GM23338 (cell line): ENCODE results near the gene RNF7. TPM values are rescaled to one million over a fixed set of nuclear protein-coding genes. Genes with fewer than 3 reads are reported as not detected.

Experiments
- ATAC-seq: fragments of 200-7000 bp; cut with Tn5 transposase; 3 replicates; pipeline ENCODE4 v1.9.1; 2020
- DNase-seq: peaks from one replicate; pipeline ENCODE4 v3.0.0-alpha.2; 2015; ENCODE audit warnings: low spot score
- H2AFZ ChIP-seq: fragments of 200-600 bp; sonication (generic); 2 replicates; pipeline ENCODE4 v1.8.0; 2016; ENCODE audit warnings: antibody characterized with exemption, mild to moderate bottlenecking, moderate library complexity
- H3F3A ChIP-seq: fragments of 200-600 bp; sonication (generic); replicated peaks from 2 replicates; pipeline ENCODE4 v1.8.0; 2017; ENCODE audit warnings: antibody characterized with exemption, mixed run types, low read depth
- H3K27ac ChIP-seq: fragments of 200-600 bp; sonication (generic); 2 replicates; pipeline ENCODE4 v1.6.1; 2016; ENCODE audit warnings: low read depth
- H3K27me3 ChIP-seq: fragments of 200-600 bp; sonication (generic); 2 replicates; pipeline ENCODE4 v1.8.0; 2016; ENCODE audit warnings: mild to moderate bottlenecking, mixed run types, moderate library complexity; ENCODE audit not compliant: insufficient read depth
- H3K36me3 ChIP-seq: fragments of 200-600 bp; sonication (generic); 2 replicates; pipeline ENCODE4 v1.8.0; 2016; ENCODE audit warnings: mild to moderate bottlenecking; ENCODE audit not compliant: insufficient read depth
- H3K4me1 ChIP-seq: fragments of 200-600 bp; sonication (generic); 2 replicates; pipeline ENCODE4 v1.8.0; 2016; ENCODE audit warnings: mild to moderate bottlenecking, moderate library complexity; ENCODE audit not compliant: insufficient read depth
- H3K4me2 ChIP-seq: fragments of 200-600 bp; sonication (generic); 2 replicates; pipeline ENCODE4 v1.7.1; 2017; ENCODE audit warnings: mixed run types
- H3K4me3 ChIP-seq: fragments of 200-600 bp; sonication (generic); 2 replicates; pipeline ENCODE4 v1.6.1; 2016; ENCODE audit warnings: mixed run types
- H3K79me2 ChIP-seq: fragments of 200-600 bp; sonication (generic); replicated peaks from 2 replicates; pipeline ENCODE4 v1.8.0; 2017; ENCODE audit warnings: mild to moderate bottlenecking; ENCODE audit not compliant: insufficient read depth
- H3K9me2 ChIP-seq: fragments of 200-600 bp; sonication (generic); 2 replicates; pipeline ENCODE4 v1.8.0; 2017; ENCODE audit not compliant: insufficient read depth
- H4K20me1 ChIP-seq: fragments of 200-600 bp; sonication (generic); replicated peaks from 2 replicates; pipeline ENCODE4 v1.8.0; 2017; ENCODE audit warnings: mild to moderate bottlenecking; ENCODE audit not compliant: insufficient read depth
- H3K27ac Mint-ChIP-seq: 2 replicates; pipeline ENCODE4 v1.8.0; 2020; ENCODE audit warnings: inconsistent platforms, mild to moderate bottlenecking, moderate library complexity, mixed read lengths
- H3K27me3 Mint-ChIP-seq: 3 replicates; pipeline ENCODE4 v1.8.0; 2022; ENCODE audit warnings: low read depth, mild to moderate bottlenecking, moderate library complexity, mixed read lengths, inconsistent platforms; ENCODE audit not compliant: insufficient read depth, poor library complexity
- H3K36me3 Mint-ChIP-seq: 3 replicates; pipeline ENCODE4 v1.8.0; 2021; ENCODE audit warnings: low read depth, mild to moderate bottlenecking, inconsistent platforms, moderate library complexity, mixed read lengths
- H3K4me1 Mint-ChIP-seq: 3 replicates; pipeline ENCODE4 v1.8.0; 2020; ENCODE audit warnings: mild to moderate bottlenecking, inconsistent platforms, mixed read lengths
- H3K4me3 Mint-ChIP-seq: 3 replicates; pipeline ENCODE4 v1.8.0; 2021; ENCODE audit warnings: moderate library complexity, mild to moderate bottlenecking, inconsistent platforms, mixed read lengths
- H3K9me3 Mint-ChIP-seq: 3 replicates; pipeline ENCODE4 v1.8.0; 2020; ENCODE audit warnings: moderate library complexity, mild to moderate bottlenecking, inconsistent platforms, mixed read lengths
- EZH2 ChIP-seq: fragments of 200-600 bp; sonication (generic); IDR thresholded peaks from one replicate; pipeline ENCODE4 v1.8.0; 2017; ENCODE audit warnings: antibody characterized with exemption, mild to moderate bottlenecking, low read depth; ENCODE audit not compliant: unreplicated experiment
- EZH2phosphoT487 ChIP-seq: fragments of 200-600 bp; sonication (generic); IDR thresholded peaks from one replicate; pipeline ENCODE4 v1.8.1; 2018; ENCODE audit warnings: antibody characterized with exemption; ENCODE audit not compliant: unreplicated experiment
- JUNB ChIP-seq: IDR thresholded peaks from one replicate; pipeline ENCODE4 v1.6.1; 2016; ENCODE audit warnings: antibody characterized with exemption; ENCODE audit not compliant: unreplicated experiment
- NANOG ChIP-seq: IDR thresholded peaks from 2 replicates; pipeline ENCODE4 v1.6.1; 2016; ENCODE audit warnings: antibody characterized with exemption, borderline replicate concordance
- POLR2AphosphoS5 ChIP-seq: IDR thresholded peaks from 2 replicates; pipeline ENCODE4 v1.6.1; 2016; ENCODE audit warnings: antibody characterized with exemption, low read depth
- REST ChIP-seq: IDR thresholded peaks from one replicate; pipeline ENCODE4 v1.6.1; 2018; ENCODE audit warnings: antibody characterized with exemption; ENCODE audit not compliant: unreplicated experiment
- STAT1 ChIP-seq: IDR thresholded peaks from one replicate; pipeline ENCODE4 v1.6.1; 2016; ENCODE audit warnings: antibody characterized with exemption; ENCODE audit not compliant: unreplicated experiment
- ZNF114 ChIP-seq: fragments of 250-450 bp; sonication (Bioruptor Pico); IDR thresholded peaks from 2 replicates; pipeline ENCODE4 v1.5.0; 2020; ENCODE audit warnings: mild to moderate bottlenecking, moderate library complexity
- ZNF331 ChIP-seq: fragments of 250-450 bp; sonication (Bioruptor Pico); IDR thresholded peaks from 2 replicates; pipeline ENCODE4 v1.5.0; 2020; ENCODE audit warnings: low read depth, mild to moderate bottlenecking, moderate library complexity
- ZNF462 ChIP-seq: fragments of 250-450 bp; sonication (Bioruptor Pico); IDR thresholded peaks from 2 replicates; pipeline ENCODE4 v1.5.0; 2020; ENCODE audit warnings: mild to moderate bottlenecking, moderate library complexity
- polyA plus RNA-seq: library from polyadenylated mRNA; unstranded; fragments of >200 nt; fragmentation: Nextera tagmentation; extraction: Ambion mirVana; gene quantifications from 2 replicates; pipeline ENCODE4 v1.2.1, GENCODE V29; 2016
- total RNA-seq: library from RNA; depleted of rRNA; stranded (reverse); fragments of >200 nt; shearing (Covaris generic); gene quantifications from 2 replicates; pipeline ENCODE4 v1.2.3, GENCODE V29; 2014
- TF ChIP-seq, protein P1 (sequence below): IDR thresholded peaks from 2 replicates; pipeline ENCODE4 v1.6.1; 2016; ENCODE audit warnings: antibody characterized with exemption

RNF7 gene
- total and polyA plus RNA-seq, 2 experiments from 2014 or later: 156 to 254 TPM

GRCh38 chr3:141738891-141739363, 829 bp downstream of the RNF7 start:
- H3K36me3 ChIP-seq: no peaks in the 10 kb centered on the region
- Mint-ChIP-seq H3K27me3 (peaks cover 9% of the 10 kb centered on the region), H3K36me3 (peaks cover 13% of the 10 kb centered on the region), H3K9me3 (no peaks in the 10 kb centered on the region), H3K27ac (peak overlapping the region; percentile 97), H3K4me1 (peaks cover 12% of the 10 kb centered on the region), H3K4me3 (peak overlapping the region; percentile 94)
- peak overlapping the region; percentile 92 for H3K4me3 ChIP-seq
- H3K79me2 ChIP-seq: peaks cover 56% of the 10 kb centered on the region
- peaks cover 14% of the 10 kb centered on the region for H4K20me1 ChIP-seq
- H3F3A ChIP-seq: no peaks in the 10 kb centered on the region
- no peaks in the 10 kb centered on the region for H3K27me3 ChIP-seq
- no peak; the same call in 1 of the 2 replicates for TF ChIP-seq NANOG
- TF ChIP-seq ZNF114 (CRISPR knock-in tag): no peak
- TF ChIP-seq STAT1: no peak
- peak overlapping the region; percentile 78 for H3K4me2 ChIP-seq
- ATAC-seq (peak; percentile 4; the same call in 2 of the 3 replicates), DNase-seq (no peak)
- peak overlapping the region; percentile 90 for H3K27ac ChIP-seq
- H3K9me2 ChIP-seq: no peaks in the 10 kb centered on the region
- peaks cover 10% of the 10 kb centered on the region for H3K4me1 ChIP-seq
- peak overlapping the region; percentile 96; the same call in 1 of the 2 replicates for H2AFZ ChIP-seq

DNA sequence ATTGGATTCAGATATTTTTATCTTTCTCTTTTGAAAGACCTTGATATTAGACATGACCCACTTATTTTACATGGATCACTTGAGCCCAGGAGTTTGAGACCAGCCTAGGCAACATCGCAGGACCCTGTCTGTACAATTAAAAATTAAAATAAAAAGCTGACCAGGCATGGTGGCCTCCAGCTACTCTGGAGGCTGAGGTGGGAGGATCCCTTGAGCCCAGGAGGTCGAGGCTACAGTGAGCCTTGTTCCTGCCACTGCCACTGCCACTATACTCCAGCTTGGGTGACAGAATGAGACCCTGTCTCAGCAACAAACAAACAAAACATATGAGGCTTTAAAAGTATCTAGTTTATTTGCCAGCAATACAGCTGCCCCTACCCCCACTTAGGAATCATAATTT, 1.6 kb downstream of the RNF7 start:
- Histone ChIP-seq H3F3A (no peaks in the 10 kb centered on the region), H3K9me2 (no peaks in the 10 kb centered on the region), H3K27me3 (no peaks in the 10 kb centered on the region), H3K4me3 (peak overlapping the region; percentile 92), H3K36me3 (0 out of 2 replicates have a peak, but pooled peaks cover 4% of the 10 kb centered on the region), H3K4me2 (peak overlapping the region; percentile 78), H3K4me1 (peaks cover 10% of the 10 kb centered on the region), H3K27ac (no peak overlapping the region), H3K79me2 (peaks cover 64% of the 10 kb centered on the region), H4K20me1 (peaks cover 14% of the 10 kb centered on the region), H2AFZ (no peak overlapping the region)
- H3K4me1 Mint-ChIP-seq: peaks cover 12% of the 10 kb centered on the region
- H3K9me3 Mint-ChIP-seq: no peaks in the 10 kb centered on the region
- 0 out of 2 replicates have a peak overlapping the region, but pooled peaks have one; percentile 97 for H3K27ac Mint-ChIP-seq
- H3K27me3 Mint-ChIP-seq: peaks cover 7% of the 10 kb centered on the region
- H3K36me3 Mint-ChIP-seq: peaks cover 21% of the 10 kb centered on the region
- ATAC-seq: no peak
- DNase-seq: no peak
- peak overlapping the region; percentile 94 for H3K4me3 Mint-ChIP-seq
- TF ChIP-seq POLR2AphosphoS5: no peak
- TF ChIP-seq ZNF462 (CRISPR knock-in tag): no peak
- TF ChIP-seq REST: no peak
- no peak for TF ChIP-seq ZNF114 (CRISPR knock-in tag)
- TF ChIP-seq, protein P1, sequence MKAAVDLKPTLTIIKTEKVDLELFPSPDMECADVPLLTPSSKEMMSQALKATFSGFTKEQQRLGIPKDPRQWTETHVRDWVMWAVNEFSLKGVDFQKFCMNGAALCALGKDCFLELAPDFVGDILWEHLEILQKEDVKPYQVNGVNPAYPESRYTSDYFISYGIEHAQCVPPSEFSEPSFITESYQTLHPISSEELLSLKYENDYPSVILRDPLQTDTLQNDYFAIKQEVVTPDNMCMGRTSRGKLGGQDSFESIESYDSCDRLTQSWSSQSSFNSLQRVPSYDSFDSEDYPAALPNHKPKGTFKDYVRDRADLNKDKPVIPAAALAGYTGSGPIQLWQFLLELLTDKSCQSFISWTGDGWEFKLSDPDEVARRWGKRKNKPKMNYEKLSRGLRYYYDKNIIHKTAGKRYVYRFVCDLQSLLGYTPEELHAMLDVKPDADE: no peak
- TF ChIP-seq JUNB: no peak
- no peak for TF ChIP-seq STAT1
- TF ChIP-seq EZH2: no peak
- no peak for TF ChIP-seq ZNF331
- no peak for TF ChIP-seq EZH2phosphoT487
